22Rv1 (cell line): ENCODE results near the gene DUSP9.
A peak's percentile ranks its signal among the peaks of the same experiment; 100 is the strongest.
"Not testable (repeated sequence)": the region's sequence is repeated elsewhere in the genome, so short reads cannot be mapped to it uniquely, and the experiment has no call there.

Experiments
- H3K27ac ChIP-seq: fragments of 450-650 bp; 2 replicates; pipeline ENCODE4 v1.5.1; 2017
- CTCF ChIP-seq: fragments of 450-650 bp; IDR thresholded peaks from 2 replicates; pipeline ENCODE4 v1.5.1; 2017; ENCODE audit warnings: mild to moderate bottlenecking
- ZFX ChIP-seq: fragments of 450-650 bp; IDR thresholded peaks from 2 replicates; pipeline ENCODE4 v1.6.1; 2017; ENCODE audit warnings: antibody characterized with exemption, borderline replicate concordance

Gene DUSP9

GRCh38 chrX:153673428-153674218 is 26.6 kb downstream of the DUSP9 start, which contains the start of gene PNCK:
Gene PNCK, minus strand, starts transcription at chrX:153673813. Its CDS starts 737 bp downstream, at chrX:153673076.
- H3K27ac ChIP-seq = 0 out of 2 replicates have a peak within 1 kb of the TSS, but pooled peaks have one; percentile 22
- peak; percentile 28 for TF ChIP-seq CTCF
- TF ChIP-seq ZFX = no peak

GRCh38 chrX:153674219-153674851 is 27.3 kb downstream of the DUSP9 start:
- H3K27ac ChIP-seq = no peak overlapping the region
- TF ChIP-seq ZFX (no peak), CTCF (0 out of 2 replicates have a peak, but pooled peaks have one; percentile 6)

GRCh38 chrX:153681175-153681574 is 34.2 kb downstream of the DUSP9 start:
- TF ChIP-seq CTCF (no peak), ZFX (no peak)
- H3K27ac ChIP-seq = no peak overlapping the region

GRCh38 chrX:153683486-153683885 is 36.5 kb downstream of the DUSP9 start:
- H3K27ac ChIP-seq = not testable (repeated sequence)

- no peak overlapping the region for H3K27ac ChIP-seq
These were observed 37.6 kb downstream of the DUSP9 start for GRCh38 chrX:153684467-153685155.

GRCh38 chrX:153685156-153685536 is 38.1 kb downstream of the DUSP9 start:
- H3K27ac ChIP-seq = no peak overlapping the region
- TF ChIP-seq ZFX = no peak
- TF ChIP-seq CTCF = no peak

More at GRCh38 chrX:153684467-153685155, 37.6 kb downstream of the DUSP9 start:
- TF ChIP-seq CTCF (no peak), ZFX (no peak)

- TF ChIP-seq CTCF = no peak
- TF ChIP-seq ZFX = no peak
- no peak overlapping the region for H3K27ac ChIP-seq
These were observed 39.0 kb downstream of the DUSP9 start for GRCh38 chrX:153685751-153686696.
